GM21529 (cell line): ENCODE results near the gene AGK.
"Not testable (repeated sequence)": the region's sequence is repeated elsewhere in the genome, so short reads cannot be mapped to it uniquely, and the experiment has no call there.

Experiments used
- ATAC-seq: cut with Tn5 transposase; IDR thresholded peaks from one replicate; pipeline ENCODE4 v1.9.1; 2021; ENCODE audit not compliant: unreplicated experiment

Gene AGK

GRCh38 chr7:141674171-141674671 lies 123.0 kb downstream of the AGK start:
- ATAC-seq, result no peak

GRCh38 chr7:141674702-141675101 lies 123.5 kb downstream of the AGK start:
- no peak for ATAC-seq

DNA sequence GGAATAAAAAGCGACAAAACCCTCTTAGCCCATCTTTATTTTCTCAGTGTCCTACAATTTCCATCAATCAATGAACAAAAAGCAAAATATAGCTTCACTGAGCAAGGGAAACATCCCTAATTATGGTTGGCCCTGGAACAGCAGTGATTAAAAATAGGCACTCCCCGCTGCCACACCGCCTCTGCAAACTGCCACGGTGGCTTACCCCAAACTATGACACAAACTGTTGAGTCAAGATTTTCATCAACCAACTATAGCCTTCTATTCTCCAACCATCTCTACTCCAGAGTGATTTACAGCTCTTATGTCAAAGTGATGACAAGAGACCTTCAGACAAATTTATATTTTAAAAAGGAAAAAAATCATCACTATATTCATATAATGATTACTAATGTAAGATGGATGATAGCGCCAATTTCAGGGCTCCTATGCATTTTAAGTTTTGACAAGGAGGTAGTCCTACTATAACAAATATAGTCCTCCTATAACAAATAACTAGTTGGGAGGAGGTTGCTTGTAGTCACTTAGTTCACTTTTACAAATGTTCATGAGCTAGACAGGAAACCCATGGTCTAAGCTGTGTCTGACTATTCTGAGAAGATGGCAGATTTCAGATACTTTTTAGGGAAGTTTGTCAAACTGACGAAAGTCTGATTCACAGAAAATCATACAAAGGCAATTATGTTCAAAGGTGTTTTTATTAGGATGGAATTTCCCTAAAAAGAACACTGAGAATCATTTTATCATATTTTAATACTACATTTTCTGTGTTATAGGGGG lies 124.4 kb downstream of the AGK start:
- ATAC-seq, result no peak

GRCh38 chr7:141676618-141677017 lies 125.4 kb downstream of the AGK start:
- no peak for ATAC-seq

- peak; percentile 63 for ATAC-seq
Measured at GRCh38 chr7:141679014-141679413, 127.8 kb downstream of the AGK start.

- ATAC-seq, result no peak
Measured at GRCh38 chr7:141685285-141686023, 134.2 kb downstream of the AGK start.

DNA sequence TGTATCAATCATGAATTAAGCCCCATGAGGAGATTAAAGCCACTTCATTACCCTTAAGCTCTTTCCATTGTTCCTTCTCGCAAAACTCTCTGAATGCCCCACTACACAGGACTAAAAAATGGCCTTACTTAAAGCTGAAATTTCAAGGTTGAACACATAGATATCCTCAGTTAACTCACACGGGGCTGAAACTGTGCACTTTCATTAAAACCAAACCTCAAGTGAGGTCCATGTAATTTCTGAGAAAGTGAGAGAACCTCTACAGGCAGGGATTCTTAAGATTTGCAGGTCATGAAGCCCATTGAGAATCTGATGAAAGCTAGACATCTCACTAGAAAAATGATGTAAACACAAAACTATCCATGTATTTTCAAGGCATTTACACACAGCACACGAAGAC lies 134.9 kb downstream of the AGK start:
- no peak for ATAC-seq

GRCh38 chr7:141686670-141687069 lies 135.5 kb downstream of the AGK start:
- no peak for ATAC-seq

GRCh38 chr7:141688043-141688442 lies 136.8 kb downstream of the AGK start:
- no peak for ATAC-seq

GRCh38 chr7:141689072-141689825 lies 138.0 kb downstream of the AGK start:
- ATAC-seq, result not testable (repeated sequence)

DNA sequence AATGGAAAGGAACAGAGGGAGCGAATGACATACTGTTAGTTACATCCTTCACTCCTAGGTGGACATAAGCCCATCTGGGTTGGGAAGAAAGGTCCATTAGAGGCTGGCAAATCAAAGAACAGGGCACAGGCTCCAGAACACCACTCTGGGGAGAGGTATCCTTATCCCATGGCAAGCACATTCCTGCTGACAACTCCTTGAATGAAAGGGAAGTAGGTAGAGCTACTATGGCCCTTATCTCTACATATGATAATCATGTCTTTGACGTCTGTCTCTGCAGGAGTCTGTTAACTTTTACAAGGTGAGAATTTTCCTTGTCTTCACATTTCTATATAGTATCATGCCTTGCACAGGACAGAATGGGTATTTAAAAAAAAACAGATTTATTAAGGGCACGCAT lies 140.3 kb downstream of the AGK start:
- ATAC-seq, result no peak

DNA sequence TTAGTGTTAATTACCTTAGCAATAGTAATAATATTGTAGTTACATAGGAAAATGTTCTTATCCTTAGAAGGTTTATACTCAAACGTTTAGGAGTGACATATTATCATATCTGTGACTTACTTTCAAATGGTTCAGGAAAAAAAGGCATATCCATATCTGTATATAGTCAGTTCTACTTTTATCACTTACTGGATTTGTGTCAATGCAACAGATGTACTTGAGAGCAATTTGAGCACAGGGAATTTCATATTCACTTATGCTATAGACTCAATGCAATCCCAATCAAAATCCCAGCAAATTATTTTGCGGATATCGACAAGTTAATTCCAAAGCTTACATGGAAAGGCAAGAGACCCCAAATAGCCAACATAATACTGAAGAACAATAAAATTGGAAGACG lies 140.8 kb downstream of the AGK start:
- no peak for ATAC-seq

DNA sequence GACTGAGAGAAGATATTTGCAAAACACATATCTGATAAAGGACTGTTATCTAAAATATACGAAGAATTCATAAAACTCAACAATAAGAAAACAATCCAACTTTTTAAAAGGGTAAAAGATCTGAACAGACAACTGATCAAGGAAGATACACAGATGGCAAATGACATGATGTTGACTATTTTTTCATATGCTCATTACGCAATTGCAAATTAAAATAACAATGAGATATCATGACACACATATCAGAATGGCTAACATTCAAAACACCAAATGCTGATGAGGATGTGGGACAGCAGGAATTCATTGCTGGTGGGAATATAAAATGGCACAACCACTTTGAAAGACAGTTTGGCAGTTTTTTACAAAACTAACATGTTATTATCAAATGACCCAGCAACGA lies 141.9 kb downstream of the AGK start:
- ATAC-seq, result no peak

DNA sequence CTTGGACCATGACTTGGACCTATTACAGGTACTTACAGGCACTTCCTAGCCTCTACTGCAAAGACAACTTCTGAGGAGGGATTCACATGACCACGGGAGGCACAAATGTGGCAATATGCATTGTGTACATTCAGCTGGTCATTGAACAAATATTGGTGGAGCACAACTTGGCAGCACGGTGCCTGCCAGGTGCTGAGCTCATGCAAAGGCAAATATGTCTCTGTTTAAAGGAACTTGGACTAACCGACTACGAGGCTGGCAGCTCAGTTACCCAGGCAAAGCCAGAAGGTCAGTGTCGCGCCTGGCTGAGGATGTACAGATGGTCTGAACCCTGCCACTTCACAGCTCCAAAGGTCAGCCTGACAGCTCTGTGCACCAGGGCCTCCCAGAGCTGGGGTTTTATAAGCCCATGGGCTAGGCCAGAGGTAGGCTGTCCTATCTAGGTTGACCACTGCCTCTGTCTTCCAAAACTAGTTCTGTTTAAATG lies 144.6 kb downstream of the AGK start:
- ATAC-seq, result no peak

DNA sequence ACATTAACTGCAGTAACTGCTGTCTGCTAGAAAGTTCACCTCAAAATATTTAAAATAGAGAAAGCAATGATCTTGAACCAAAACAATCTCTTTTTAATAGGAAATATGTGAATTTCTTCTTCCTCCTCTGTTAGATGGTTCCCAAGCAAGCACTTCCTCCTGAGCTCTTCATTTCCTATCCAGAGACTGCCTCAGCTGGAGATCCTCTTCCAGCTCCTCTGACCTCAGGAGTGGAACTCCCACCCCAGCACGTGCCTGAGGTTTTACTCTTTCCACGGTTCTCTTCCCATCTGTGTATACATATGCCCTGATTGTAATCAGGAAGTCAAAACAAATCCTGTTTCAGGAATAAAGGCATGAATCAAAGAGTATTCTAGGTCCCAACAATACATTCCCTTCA lies 145.1 kb downstream of the AGK start:
- no peak for ATAC-seq

GRCh38 chr7:141697211-141697871 lies 146.1 kb downstream of the AGK start:
- ATAC-seq, result no peak

GRCh38 chr7:141698247-141699015 lies 147.2 kb downstream of the AGK start:
- no peak for ATAC-seq

DNA sequence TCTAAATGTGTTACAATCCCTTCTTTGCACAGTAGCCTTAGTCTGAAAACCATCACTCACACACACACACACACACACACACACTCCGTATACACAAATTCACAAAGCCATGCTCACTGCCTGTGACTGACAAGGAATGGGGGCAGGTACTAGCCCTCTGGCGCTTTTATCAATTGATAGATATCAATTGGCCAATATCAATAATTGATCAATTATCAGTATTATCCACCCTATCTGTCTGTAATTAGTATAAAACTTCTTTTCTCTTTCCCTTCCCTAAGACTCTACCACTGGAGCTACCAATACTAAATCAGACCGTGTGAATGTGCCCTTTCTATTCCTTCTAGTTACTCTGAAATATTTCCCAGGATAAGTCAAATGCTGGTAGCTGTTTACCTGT lies 148.7 kb downstream of the AGK start:
- ATAC-seq, result no peak

DNA sequence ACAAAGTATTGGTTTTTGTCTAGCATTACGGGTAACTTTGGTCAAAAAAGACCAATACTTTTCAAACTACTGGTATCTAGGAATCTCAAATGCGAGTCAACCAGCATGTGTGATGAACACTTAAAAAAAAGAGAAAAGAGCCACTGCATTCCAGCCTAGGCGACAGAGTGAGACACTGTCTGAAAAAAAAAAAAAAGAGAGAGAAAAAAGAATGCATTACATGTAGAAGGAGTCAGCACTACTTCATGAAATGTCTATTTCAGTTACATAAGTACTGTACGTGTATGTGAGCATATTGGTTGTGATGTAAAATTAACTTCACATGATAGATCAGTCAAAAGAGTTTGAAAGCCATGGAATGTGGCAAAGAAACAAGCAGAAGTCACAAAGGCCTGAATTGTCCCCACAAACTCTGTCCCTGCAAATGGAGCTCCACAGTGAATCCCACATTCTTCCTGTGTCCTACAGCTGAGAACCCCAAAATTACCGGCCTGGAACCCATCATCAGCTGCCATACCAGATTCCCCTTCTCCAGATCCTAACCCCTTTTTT lies 149.2 kb downstream of the AGK start:
- no peak for ATAC-seq

DNA sequence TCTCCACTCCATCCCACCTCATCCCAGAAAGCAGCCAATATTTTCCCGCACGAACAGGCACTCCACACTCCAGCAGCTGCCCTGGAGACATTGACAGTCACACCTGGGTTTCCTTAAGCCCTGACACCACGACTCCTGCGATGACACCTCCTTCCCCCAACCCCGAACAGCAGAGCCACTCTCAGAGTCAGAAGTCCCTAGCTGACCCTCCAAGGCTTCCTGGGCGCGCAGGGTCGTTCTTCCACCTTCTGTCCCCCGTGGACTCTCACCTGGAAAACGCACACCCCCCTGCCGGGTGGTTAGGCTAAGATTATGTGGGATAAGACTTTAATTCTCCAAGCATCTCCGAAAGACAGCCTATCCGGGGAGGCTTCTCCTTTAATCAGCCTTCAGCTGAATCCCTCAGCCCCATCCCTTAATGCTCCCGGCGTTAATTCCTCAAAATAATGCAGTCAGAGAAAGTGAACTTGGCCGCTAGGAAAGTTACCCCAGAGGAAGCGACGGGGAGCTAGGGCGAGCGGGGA lies 149.7 kb downstream of the AGK start:
- peak; percentile 1 for ATAC-seq
